HEK293 (cell line): ENCODE data around the gene COP1.

Source experiments
- CTCF ChIA-PET: fragments of 350-600 bp; formaldehyde crosslinking; extraction: SDS; loops from one replicate; lab custom pipeline; 2021; ENCODE audit warnings: antibody characterized with exemption; lab: Yijun Ruan, JAX
- POLR2A ChIA-PET: fragments of 300-600 bp; formaldehyde crosslinking; extraction: SDS; loops from one replicate; lab custom pipeline; 2020; ENCODE audit warnings: antibody characterized with exemption, inconsistent platforms; lab: Yijun Ruan, JAX
- H3K27ac ChIP-seq: fragments of 200-500 bp; sonication (Bioruptor generic); 2 replicates; pipeline ENCODE4 v1.5.1; 2014; ENCODE audit warnings: low read depth, low read length, control low read depth, inconsistent platforms; ENCODE audit errors: extremely low read depth
- H3K36me3 ChIP-seq, 2 experiments: fragments of 200-500 bp in 1 of 2; sonication (Bioruptor generic) in 1 of 2; 1 replicate in 1 of 2; 2 replicates in 1 of 2; pipeline ENCODE4 v1.5.1; 2014 to 2017; ENCODE audit warnings: inconsistent platforms in 2 of 2, low read length in 2 of 2; ENCODE audit not compliant: control insufficient read depth in 2 of 2, insufficient read depth in 1 of 2
- H3K4me1 ChIP-seq: fragments of 200-500 bp; sonication (Bioruptor generic); 2 replicates; pipeline ENCODE4 v1.5.1; 2014; ENCODE audit warnings: mild to moderate bottlenecking, low read length, inconsistent platforms; ENCODE audit not compliant: control insufficient read depth, insufficient read depth
- H3K4me3 ChIP-seq: 2 replicates; pipeline ENCODE4 v1.5.1; 2011; ENCODE audit warnings: low read depth, mild to moderate bottlenecking, control low read depth, low read length, moderate library complexity
- H3K9me3 ChIP-seq: fragments of 200-500 bp; sonication (Bioruptor generic); 2 replicates; pipeline ENCODE4 v1.5.1; 2014; ENCODE audit warnings: low read depth, low read length, inconsistent platforms; ENCODE audit not compliant: control insufficient read depth, insufficient read depth
- GLIS2 ChIP-seq: fragments of 450-650 bp; formaldehyde crosslinking; IDR thresholded peaks from 2 replicates; pipeline ENCODE4 v1.5.1; 2016; ENCODE audit warnings: missing biosample characterization, missing genetic modification characterization
- HOXD13 ChIP-seq: sonication (generic); formaldehyde crosslinking; IDR thresholded peaks from 2 replicates; pipeline ENCODE4 v1.8.0; 2022; ENCODE audit warnings: missing genetic modification reagents, borderline replicate concordance
- KLF8 ChIP-seq: fragments of 450-650 bp; formaldehyde crosslinking; IDR thresholded peaks from 2 replicates; pipeline ENCODE4 v1.5.1; 2016; ENCODE audit warnings: missing biosample characterization, missing genetic modification characterization
- MEIS1 ChIP-seq: sonication (generic); formaldehyde crosslinking; IDR thresholded peaks from 2 replicates; pipeline ENCODE4 v1.8.1; 2022; ENCODE audit warnings: missing genetic modification reagents, mild to moderate bottlenecking, borderline replicate concordance
- RBAK ChIP-seq: fragments of 450-650 bp; formaldehyde crosslinking; IDR thresholded peaks from 2 replicates; pipeline ENCODE4 v1.5.1; 2016; ENCODE audit warnings: missing biosample characterization, missing genetic modification characterization
- WT1 ChIP-seq: fragments of 450-650 bp; formaldehyde crosslinking; IDR thresholded peaks from 2 replicates; pipeline ENCODE4 v1.5.1; 2016; ENCODE audit warnings: missing biosample characterization, missing genetic modification characterization
- YY1 ChIP-seq: fragments of 450-650 bp; formaldehyde crosslinking; IDR thresholded peaks from 2 replicates; pipeline ENCODE4 v1.5.1; 2018; ENCODE audit warnings: missing biosample characterization, missing genetic modification characterization
- ZBTB10 ChIP-seq: fragments of 450-650 bp; formaldehyde crosslinking; IDR thresholded peaks from 2 replicates; pipeline ENCODE4 v1.5.1; 2016; ENCODE audit warnings: missing biosample characterization, missing genetic modification characterization
- ZBTB48 ChIP-seq: fragments of 450-650 bp; formaldehyde crosslinking; IDR thresholded peaks from 2 replicates; pipeline ENCODE4 v1.5.1; 2016; ENCODE audit warnings: missing biosample characterization, missing genetic modification characterization
- ZBTB6 ChIP-seq: fragments of 450-650 bp; formaldehyde crosslinking; IDR thresholded peaks from 2 replicates; pipeline ENCODE4 v1.5.1; 2017; ENCODE audit warnings: missing biosample characterization, missing genetic modification characterization
- ZNF133 ChIP-seq: fragments of 450-650 bp; formaldehyde crosslinking; IDR thresholded peaks from 2 replicates; pipeline ENCODE4 v1.5.1; 2016; ENCODE audit warnings: missing biosample characterization, missing genetic modification characterization
- ZNF223 ChIP-seq: fragments of 450-650 bp; formaldehyde crosslinking; IDR thresholded peaks from 2 replicates; pipeline ENCODE4 v1.5.1; 2016; ENCODE audit warnings: missing biosample characterization, missing genetic modification characterization
- ZNF24 ChIP-seq: fragments of 450-650 bp; formaldehyde crosslinking; IDR thresholded peaks from 2 replicates; pipeline ENCODE4 v1.5.1; 2016; ENCODE audit warnings: missing biosample characterization, missing genetic modification characterization
- ZNF266 ChIP-seq: fragments of 450-650 bp; formaldehyde crosslinking; IDR thresholded peaks from 2 replicates; pipeline ENCODE4 v1.5.1; 2016; ENCODE audit warnings: missing biosample characterization, missing genetic modification characterization, low read depth
- ZNF529 ChIP-seq: fragments of 450-650 bp; formaldehyde crosslinking; IDR thresholded peaks from 2 replicates; pipeline ENCODE4 v1.5.1; 2017; ENCODE audit warnings: missing genetic modification characterization, missing biosample characterization; ENCODE audit not compliant: insufficient replicate concordance
- ZNF530 ChIP-seq: fragments of 450-650 bp; formaldehyde crosslinking; IDR thresholded peaks from 2 replicates; pipeline ENCODE4 v1.5.1; 2016; ENCODE audit warnings: low read depth, missing biosample characterization, missing genetic modification characterization
- ZNF544 ChIP-seq: fragments of 450-650 bp; formaldehyde crosslinking; IDR thresholded peaks from 2 replicates; pipeline ENCODE4 v1.5.0; 2017; ENCODE audit warnings: missing biosample characterization, missing genetic modification characterization
- ZNF555 ChIP-seq: fragments of 450-650 bp; formaldehyde crosslinking; conservative IDR thresholded peaks from 2 replicates; pipeline ENCODE4 v1.5.1; 2017; ENCODE audit warnings: missing biosample characterization, mild to moderate bottlenecking, missing genetic modification characterization, inconsistent platforms
- ZNF580 ChIP-seq: fragments of 450-650 bp; formaldehyde crosslinking; IDR thresholded peaks from 2 replicates; pipeline ENCODE4 v1.5.1; 2016; ENCODE audit warnings: missing biosample characterization, missing genetic modification characterization
- ZNF645 ChIP-seq: fragments of 450-650 bp; formaldehyde crosslinking; IDR thresholded peaks from 2 replicates; pipeline ENCODE4; 2016; ENCODE audit warnings: missing biosample characterization, missing genetic modification characterization
- ZNF654 ChIP-seq: fragments of 450-650 bp; formaldehyde crosslinking; IDR thresholded peaks from 2 replicates; pipeline ENCODE4 v1.5.1; 2016; ENCODE audit warnings: low read depth, missing biosample characterization, missing genetic modification characterization
- ZNF670 ChIP-seq: fragments of 450-650 bp; formaldehyde crosslinking; IDR thresholded peaks from 2 replicates; pipeline ENCODE4 v1.5.1; 2016; ENCODE audit warnings: missing biosample characterization, missing genetic modification characterization, low read depth
- ZNF747 ChIP-seq: fragments of 450-650 bp; formaldehyde crosslinking; IDR thresholded peaks from 2 replicates; pipeline ENCODE4 v1.5.1; 2016; ENCODE audit warnings: missing biosample characterization, missing genetic modification characterization
- ZSCAN23 ChIP-seq: fragments of 450-650 bp; formaldehyde crosslinking; IDR thresholded peaks from 2 replicates; pipeline ENCODE4 v1.5.1; 2016; ENCODE audit warnings: missing biosample characterization, missing genetic modification characterization
- ZSCAN4 ChIP-seq: fragments of 450-650 bp; formaldehyde crosslinking; IDR thresholded peaks from 2 replicates; pipeline ENCODE4 v1.5.1; 2017; ENCODE audit warnings: missing biosample characterization, missing genetic modification characterization

COP1 gene

GRCh38 chr1:175947771-175948170 is 259.3 kb downstream of the COP1 start:
- no peak overlapping the region for H3K27ac ChIP-seq
- peaks cover 3 to 15% of the 10 kb centered on the region in 2 experiments; a peak in 2 of 3 replicates for H3K36me3 ChIP-seq
- TF ChIP-seq ZNF544: no peak
- TF ChIP-seq ZNF133 (tag by site-specific recombination): no peak
- no peak for TF ChIP-seq MEIS1
- TF ChIP-seq ZSCAN4 (tag by site-specific recombination): no peak
- TF ChIP-seq ZBTB10 (tag by site-specific recombination): no peak
- TF ChIP-seq ZNF645 (tag by site-specific recombination): no peak
- TF ChIP-seq ZNF654: no peak
- TF ChIP-seq, all 188 proteins: peak for 0
- Histone ChIP-seq H3K4me1 (no peaks in the 10 kb centered on the region), H3K9me3 (no peaks in the 10 kb centered on the region), H3K4me3 (no peak overlapping the region)
- POLR2A ChIA-PET: no interaction called here
- CTCF ChIA-PET: no interaction called here

GRCh38 chr1:175944591-175944990 is 262.5 kb downstream of the COP1 start:
- ChIA-PET POLR2A (no interaction called here), CTCF (no interaction called here)
- no peak for TF ChIP-seq GLIS2
- no peak for TF ChIP-seq KLF8 (tag by site-specific recombination)
- TF ChIP-seq ZNF529 (tag by site-specific recombination): no peak
- TF ChIP-seq ZSCAN23 (tag by site-specific recombination): no peak
- TF ChIP-seq ZNF24 (tag by site-specific recombination): no peak
- no peak for TF ChIP-seq ZNF555 (tag by site-specific recombination)
- TF ChIP-seq RBAK (tag by site-specific recombination): no peak
- no peak for TF ChIP-seq ZNF580
- H3K4me1 ChIP-seq: no peaks in the 10 kb centered on the region
- no peak overlapping the region for H3K4me3 ChIP-seq
- H3K9me3 ChIP-seq: no peaks in the 10 kb centered on the region
- H3K36me3 ChIP-seq: peaks cover 4 to 22% of the 10 kb centered on the region in 2 experiments; a peak in 2 of 3 replicates
- H3K27ac ChIP-seq: no peak overlapping the region

GRCh38 chr1:175941164-175941563 is 265.9 kb downstream of the COP1 start:
- CTCF ChIA-PET: interaction anchor here (0.6 kb wide), 1 partner anchor 9 kb away, joined by 4 read pairs; no protein-coding TSS in a partner anchor
- H3K4me1 ChIP-seq: no peaks in the 10 kb centered on the region
- TF ChIP-seq HOXD13: no peak
- TF ChIP-seq ZBTB48 (tag by site-specific recombination): no peak
- no peak for TF ChIP-seq ZNF670 (tag by site-specific recombination)
- TF ChIP-seq ZNF266: no peak
- no peak for TF ChIP-seq YY1 (tag by site-specific recombination)
- no peak for TF ChIP-seq ZNF530 (tag by site-specific recombination)
- no peak for TF ChIP-seq WT1 (tag by site-specific recombination)
- no peak for TF ChIP-seq ZBTB6
- TF ChIP-seq ZNF747 (tag by site-specific recombination): no peak
- no peak for TF ChIP-seq ZNF223 (tag by site-specific recombination)
- no peak for TF ChIP-seq ZNF580
- peaks cover 4 to 13% of the 10 kb centered on the region in 2 experiments; a peak in 2 of 3 replicates for H3K36me3 ChIP-seq
- no peak overlapping the region for H3K27ac ChIP-seq
- H3K4me3 ChIP-seq: no peak overlapping the region
- no peaks in the 10 kb centered on the region for H3K9me3 ChIP-seq
- POLR2A ChIA-PET: no interaction called here
